ENCODE data around the gene DICER1. TPM values are rescaled to one million over a fixed set of nuclear protein-coding genes. Genes with fewer than 3 reads are reported as not detected.

Gene DICER1
- polyA plus RNA-seq, 3 donors = 26.5 to 38.4 (median 34.7) TPM

DNA sequence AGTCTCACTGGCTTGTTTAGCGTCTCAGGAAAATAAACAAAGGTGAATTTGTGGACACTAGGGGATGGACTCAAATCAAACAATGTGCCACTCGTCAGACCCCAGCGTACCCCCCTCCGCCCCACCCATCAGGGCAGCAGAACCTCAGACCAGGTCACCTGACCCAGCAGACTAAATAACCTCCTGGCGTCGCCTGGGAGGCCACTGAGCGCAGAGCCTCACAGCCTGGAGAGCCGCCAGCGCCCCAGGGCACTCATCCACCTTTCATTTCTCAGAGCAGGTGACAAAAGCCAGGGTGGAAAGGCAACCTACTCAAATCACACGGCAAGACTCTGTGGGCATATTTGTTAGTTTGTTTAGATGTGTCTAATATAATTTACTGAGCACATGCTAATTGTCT lies 100.9 kb downstream of the DICER1 start:
- Histone ChIP-seq H2AFZ (ENCODE audit: insufficient read depth, low read depth, low read length, poor library complexity, severe bottlenecking) (no peak overlapping the region), H3K9me3 (replicated peaks in 1 of 2; ENCODE audit: control insufficient read depth in 1 of 2, insufficient read depth in 1 of 2, low read length in 2 of 2) (no peaks in the 10 kb centered on the region), H3K4me3 (replicated peaks in 1 of 3; ENCODE audit: low read depth in 2 of 3, low read length in 3 of 3) (no peak overlapping the region), H3K4me1 (ENCODE audit: control insufficient read depth in 1 of 2, insufficient read depth in 2 of 2, low read length in 2 of 2) (no peaks in the 10 kb centered on the region), H3K27me3 (ENCODE audit: control insufficient read depth in 2 of 2, insufficient read depth in 2 of 2, low read length in 2 of 2) (no peaks in the 10 kb centered on the region), H3K27ac (ENCODE audit: low read depth in 1 of 2, low read length in 2 of 2) (no peak overlapping the region), H3K4me2 (replicated peaks; ENCODE audit: extremely low read depth, low read length, poor library complexity, severe bottlenecking) (no peak overlapping the region), H3K79me2 (ENCODE audit: insufficient read depth, low read length) (no peaks in the 10 kb centered on the region), H3K9ac (ENCODE audit: insufficient read depth, low read length, poor library complexity, severe bottlenecking) (no peak overlapping the region), H3K36me3 (replicated peaks in 1 of 2; ENCODE audit: control insufficient read depth in 1 of 2, insufficient read depth in 2 of 2, low read length in 2 of 2) (no peaks in the 10 kb centered on the region), H4K20me1 (ENCODE audit: insufficient read depth, low read length) (no peaks in the 10 kb centered on the region)
- no peak for DNase-seq
- Mint-ChIP-seq H3K27me3 (ENCODE audit: low read depth in 3 of 3) (peaks cover 0 to 9% (median 2%) of the 10 kb centered on the region in 3 donors), H3K9me3 (no peaks in the 10 kb centered on the region), H3K36me3 (no peaks in the 10 kb centered on the region), H3K27ac (no peak overlapping the region), H3K4me3 (no peak overlapping the region), H3K4me1 (no peaks in the 10 kb centered on the region)
- intact Hi-C loops (cut with micrococcal nuclease) = no loop called here
- TF ChIP-seq, protein P1, sequence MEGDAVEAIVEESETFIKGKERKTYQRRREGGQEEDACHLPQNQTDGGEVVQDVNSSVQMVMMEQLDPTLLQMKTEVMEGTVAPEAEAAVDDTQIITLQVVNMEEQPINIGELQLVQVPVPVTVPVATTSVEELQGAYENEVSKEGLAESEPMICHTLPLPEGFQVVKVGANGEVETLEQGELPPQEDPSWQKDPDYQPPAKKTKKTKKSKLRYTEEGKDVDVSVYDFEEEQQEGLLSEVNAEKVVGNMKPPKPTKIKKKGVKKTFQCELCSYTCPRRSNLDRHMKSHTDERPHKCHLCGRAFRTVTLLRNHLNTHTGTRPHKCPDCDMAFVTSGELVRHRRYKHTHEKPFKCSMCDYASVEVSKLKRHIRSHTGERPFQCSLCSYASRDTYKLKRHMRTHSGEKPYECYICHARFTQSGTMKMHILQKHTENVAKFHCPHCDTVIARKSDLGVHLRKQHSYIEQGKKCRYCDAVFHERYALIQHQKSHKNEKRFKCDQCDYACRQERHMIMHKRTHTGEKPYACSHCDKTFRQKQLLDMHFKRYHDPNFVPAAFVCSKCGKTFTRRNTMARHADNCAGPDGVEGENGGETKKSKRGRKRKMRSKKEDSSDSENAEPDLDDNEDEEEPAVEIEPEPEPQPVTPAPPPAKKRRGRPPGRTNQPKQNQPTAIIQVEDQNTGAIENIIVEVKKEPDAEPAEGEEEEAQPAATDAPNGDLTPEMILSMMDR (IDR thresholded peaks at IDR 0.05) = no peak
- 80% methylated on average over 3 of the region's 10 CpGs for WGBS (ENCODE audit: insufficient coverage)

DNA sequence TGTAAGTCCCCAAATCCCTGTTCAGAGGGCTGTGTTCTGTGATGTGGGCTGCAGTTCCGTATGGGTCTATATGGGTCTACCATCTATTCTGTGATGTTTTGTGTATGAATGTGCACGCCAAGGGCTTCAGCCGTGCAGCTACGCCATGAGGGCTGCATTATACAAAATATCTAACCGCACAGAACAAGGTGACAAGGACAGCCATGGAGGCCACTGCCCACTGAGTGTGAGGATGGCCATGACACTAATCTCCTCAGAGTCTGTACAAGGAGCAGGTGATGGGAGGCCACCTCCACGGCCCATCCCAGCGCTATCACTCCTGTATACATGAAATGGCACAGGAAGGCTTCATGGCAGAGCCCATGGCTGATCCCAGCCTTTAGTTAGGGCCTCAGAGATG lies 102.0 kb downstream of the DICER1 start:
- Mint-ChIP-seq H3K4me1 (no peaks in the 10 kb centered on the region), H3K27ac (no peak overlapping the region), H3K4me3 (no peak overlapping the region), H3K9me3 (no peaks in the 10 kb centered on the region), H3K36me3 (no peaks in the 10 kb centered on the region), H3K27me3 (ENCODE audit: low read depth in 3 of 3) (peaks cover 0 to 9% (median 4%) of the 10 kb centered on the region in 3 donors)
- WGBS (ENCODE audit: insufficient coverage) = 96% methylated on average over 4 of the region's 7 CpGs
- H3K27me3 ChIP-seq (ENCODE audit: control insufficient read depth in 2 of 2, insufficient read depth in 2 of 2, low read length in 2 of 2) = no peaks in the 10 kb centered on the region
- H4K20me1 ChIP-seq (ENCODE audit: insufficient read depth, low read length) = no peaks in the 10 kb centered on the region
- DNase-seq = no peak
- no peak overlapping the region for H3K4me2 ChIP-seq (replicated peaks; ENCODE audit: extremely low read depth, low read length, poor library complexity, severe bottlenecking)
- H3K9me3 ChIP-seq (replicated peaks in 1 of 2; ENCODE audit: control insufficient read depth in 1 of 2, insufficient read depth in 1 of 2, low read length in 2 of 2) = no peaks in the 10 kb centered on the region
- H3K36me3 ChIP-seq (replicated peaks in 1 of 2; ENCODE audit: control insufficient read depth in 1 of 2, insufficient read depth in 2 of 2, low read length in 2 of 2) = no peaks in the 10 kb centered on the region
- H3K27ac ChIP-seq (ENCODE audit: low read depth in 1 of 2, low read length in 2 of 2) = no peak overlapping the region
- no peak overlapping the region for H3K4me3 ChIP-seq (replicated peaks in 1 of 3; ENCODE audit: low read depth in 2 of 3, low read length in 3 of 3)
- H3K9ac ChIP-seq (ENCODE audit: insufficient read depth, low read length, poor library complexity, severe bottlenecking) = no peak overlapping the region
- H3K79me2 ChIP-seq (ENCODE audit: insufficient read depth, low read length) = no peaks in the 10 kb centered on the region
- no peaks in the 10 kb centered on the region for H3K4me1 ChIP-seq (ENCODE audit: control insufficient read depth in 1 of 2, insufficient read depth in 2 of 2, low read length in 2 of 2)
- no peak overlapping the region for H2AFZ ChIP-seq (ENCODE audit: insufficient read depth, low read depth, low read length, poor library complexity, severe bottlenecking)
- intact Hi-C loops (cut with micrococcal nuclease) = no loop called here
- TF ChIP-seq, protein P1 (IDR thresholded peaks at IDR 0.05) = no peak

All from CD14-positive monocyte (primary cell).